DOHH2 (cell line): ENCODE data around the gene TTC32.

Experiments used
- H3F3A ChIP-seq: fragments of 200-600 bp; sonication (generic), shearing (Covaris generic); 2 replicates; pipeline ENCODE4 v1.6.0; 2016; ENCODE audit warnings: antibody characterized with exemption, mild to moderate bottlenecking; ENCODE audit not compliant: control insufficient read depth, insufficient read depth
- H3K27ac ChIP-seq: fragments of 200-600 bp; sonication (generic); 2 replicates; pipeline ENCODE4 v1.5.1; 2014; ENCODE audit warnings: low read depth, mild to moderate bottlenecking, low read length, moderate library complexity
- H3K27me3 ChIP-seq: fragments of 200-600 bp; sonication (generic); 2 replicates; pipeline ENCODE4 v1.6.1; 2014; ENCODE audit warnings: mild to moderate bottlenecking, low read length, mixed read lengths; ENCODE audit not compliant: control insufficient read depth
- H3K36me3 ChIP-seq: fragments of 200-600 bp; sonication (generic); 2 replicates; pipeline ENCODE4 v1.6.1; 2014; ENCODE audit warnings: mild to moderate bottlenecking, low read length, moderate library complexity, mixed read lengths; ENCODE audit not compliant: control insufficient read depth
- H3K4me1 ChIP-seq: fragments of 200-600 bp; sonication (generic); 2 replicates; pipeline ENCODE4 v1.6.1; 2014; ENCODE audit warnings: mild to moderate bottlenecking, low read length, mixed read lengths; ENCODE audit not compliant: control insufficient read depth
- H3K4me2 ChIP-seq: fragments of 200-600 bp; sonication (generic); 2 replicates; pipeline ENCODE4 v1.6.0; 2014; ENCODE audit warnings: mild to moderate bottlenecking, low read length, moderate library complexity
- H3K4me3 ChIP-seq: fragments of 200-600 bp; sonication (generic); 2 replicates; pipeline ENCODE4 v1.5.1; 2014; ENCODE audit warnings: mild to moderate bottlenecking, low read length, mixed read lengths
- H3K79me2 ChIP-seq: fragments of 200-600 bp; sonication (generic); 2 replicates; pipeline ENCODE4 v1.6.1; 2014; ENCODE audit warnings: mild to moderate bottlenecking, low read length, mixed read lengths; ENCODE audit not compliant: control insufficient read depth
- H3K9me2 ChIP-seq: fragments of 200-600 bp; sonication (generic); replicated peaks from 2 replicates; pipeline ENCODE4 v1.6.1; 2014; ENCODE audit warnings: mild to moderate bottlenecking, low read length, mixed read lengths; ENCODE audit not compliant: control insufficient read depth
- H3K9me3 ChIP-seq: fragments of 200-600 bp; sonication (generic); 2 replicates; pipeline ENCODE4 v1.6.1; 2014; ENCODE audit warnings: antibody characterized with exemption, low read length, mixed read lengths; ENCODE audit not compliant: control insufficient read depth, insufficient read depth
- H4K20me1 ChIP-seq: fragments of 200-600 bp; sonication (generic); 2 replicates; pipeline ENCODE4 v1.6.0; 2014; ENCODE audit warnings: low read depth, mild to moderate bottlenecking, antibody characterized with exemption, low read length, moderate library complexity; ENCODE audit not compliant: control insufficient read depth, insufficient read depth
- CTCF ChIP-seq: fragments of 200-600 bp; sonication (generic); IDR thresholded peaks from one replicate; pipeline ENCODE4 v1.5.1; 2014; ENCODE audit warnings: antibody characterized with exemption, mild to moderate bottlenecking, low read depth, low read length; ENCODE audit not compliant: poor library complexity, severe bottlenecking
- EZH2phosphoT487 ChIP-seq: fragments of 200-600 bp; sonication (generic); IDR thresholded peaks from 2 replicates; pipeline ENCODE4 v1.6.1; 2017; ENCODE audit warnings: borderline replicate concordance, mild to moderate bottlenecking, antibody characterized with exemption, low read length, moderate library complexity, mixed read lengths

Gene TTC32

GRCh38 chr2:19890104-19890503, 11.7 kb downstream of the TTC32 start:
- no peaks in the 10 kb centered on the region for H3K27me3 ChIP-seq
- H3K79me2 ChIP-seq: peaks cover 16% of the 10 kb centered on the region
- peaks cover 3% of the 10 kb centered on the region for H3F3A ChIP-seq
- no peak overlapping the region for H3K4me3 ChIP-seq
- no peak overlapping the region for H3K27ac ChIP-seq
- 0 out of 2 replicates have a peak, but pooled peaks cover 4% of the 10 kb centered on the region for H3K36me3 ChIP-seq
- TF ChIP-seq EZH2phosphoT487 (no peak), CTCF (no peak)
- H4K20me1 ChIP-seq: peaks cover 3% of the 10 kb centered on the region; the same call in 1 of the 2 replicates
- no peak overlapping the region for H3K4me2 ChIP-seq
- no peaks in the 10 kb centered on the region for H3K9me3 ChIP-seq
- H3K9me2 ChIP-seq: no peaks in the 10 kb centered on the region
- H3K4me1 ChIP-seq: peaks cover 12% of the 10 kb centered on the region

GRCh38 chr2:19888831-19889230, 13.0 kb downstream of the TTC32 start:
- TF ChIP-seq EZH2phosphoT487: no peak
- no peak for TF ChIP-seq CTCF
- Histone ChIP-seq H3K4me2 (no peak overlapping the region), H3K27me3 (no peaks in the 10 kb centered on the region), H3K9me2 (no peaks in the 10 kb centered on the region), H3F3A (peaks cover 3% of the 10 kb centered on the region), H3K4me3 (no peak overlapping the region), H3K9me3 (no peaks in the 10 kb centered on the region), H3K36me3 (no peaks in the 10 kb centered on the region), H3K4me1 (peaks cover 12% of the 10 kb centered on the region), H3K27ac (no peak overlapping the region), H3K79me2 (peaks cover 5% of the 10 kb centered on the region), H4K20me1 (no peaks in the 10 kb centered on the region; the same call in 1 of the 2 replicates)

GRCh38 chr2:19887510-19887909, 14.3 kb downstream of the TTC32 start:
- no peaks in the 10 kb centered on the region for H3K9me2 ChIP-seq
- H3K9me3 ChIP-seq: no peaks in the 10 kb centered on the region
- no peaks in the 10 kb centered on the region for H3K36me3 ChIP-seq
- H3K4me2 ChIP-seq: no peak overlapping the region
- TF ChIP-seq EZH2phosphoT487: no peak
- TF ChIP-seq CTCF: no peak
- peaks cover 7% of the 10 kb centered on the region for H3K4me1 ChIP-seq
- H3F3A ChIP-seq: peaks cover under 1% of the 10 kb centered on the region; the same call in 1 of the 2 replicates
- no peak overlapping the region for H3K4me3 ChIP-seq
- H3K27me3 ChIP-seq: no peaks in the 10 kb centered on the region
- no peaks in the 10 kb centered on the region; the same call in 1 of the 2 replicates for H4K20me1 ChIP-seq
- H3K79me2 ChIP-seq: no peaks in the 10 kb centered on the region
- H3K27ac ChIP-seq: no peak overlapping the region
